Left ventricle myocardium inferior (tissue), 1 donor: Measurements from ENCODE around the gene MAPKAPK2. TPM values are rescaled to one million over a fixed set of nuclear protein-coding genes. Genes with fewer than 3 reads are reported as not detected.

Experiments used
- DNase-seq: peaks from one replicate; pipeline ENCODE4 v3.0.0-alpha.2; 2020
- H3K27ac ChIP-seq: fragments of 200-600 bp; replicated peaks from 2 replicates; pipeline ENCODE4 v1.8.0; 2021
- H3K27me3 ChIP-seq: fragments of 200-600 bp; 2 replicates; pipeline ENCODE4 v1.8.0; 2021; ENCODE audit warnings: low read depth
- H3K36me3 ChIP-seq: fragments of 200-600 bp; 2 replicates; pipeline ENCODE4 v1.8.0; 2021
- H3K4me1 ChIP-seq: fragments of 200-600 bp; 2 replicates; pipeline ENCODE4 v1.8.0; 2021
- H3K4me3 ChIP-seq: fragments of 200-600 bp; 2 replicates; pipeline ENCODE4 v1.8.0; 2021; ENCODE audit warnings: mild to moderate bottlenecking, moderate library complexity
- H3K9me3 ChIP-seq: fragments of 200-600 bp; replicated peaks from 2 replicates; pipeline ENCODE4 v1.8.0; 2021
- CTCF ChIP-seq: fragments of 200-600 bp; IDR thresholded peaks from 2 replicates; pipeline ENCODE4 v1.8.0; 2021; ENCODE audit warnings: antibody characterized with exemption, mild to moderate bottlenecking, borderline replicate concordance
- intact Hi-C: fragments of 100-400 bp; cut with micrococcal nuclease; formaldehyde crosslinking; loops from one replicate; pipeline ENCODE4 v1.11.0; 2022
- total RNA-seq: library from RNA; stranded (reverse); fragmentation: NEBNext Ultra II Directional; extraction: Animal tissue kit (Norgen Biotek cat#: 25700); gene quantifications from one replicate; pipeline ENCODE4 v1.2.1, GENCODE V29; 2021
- donor health status: DM: no; HTN: yes; CAD: no; lungs with severe emphysema.

MAPKAPK2 gene
- total RNA-seq, 1 donor from 2014 or later, result 215 TPM

DNA sequence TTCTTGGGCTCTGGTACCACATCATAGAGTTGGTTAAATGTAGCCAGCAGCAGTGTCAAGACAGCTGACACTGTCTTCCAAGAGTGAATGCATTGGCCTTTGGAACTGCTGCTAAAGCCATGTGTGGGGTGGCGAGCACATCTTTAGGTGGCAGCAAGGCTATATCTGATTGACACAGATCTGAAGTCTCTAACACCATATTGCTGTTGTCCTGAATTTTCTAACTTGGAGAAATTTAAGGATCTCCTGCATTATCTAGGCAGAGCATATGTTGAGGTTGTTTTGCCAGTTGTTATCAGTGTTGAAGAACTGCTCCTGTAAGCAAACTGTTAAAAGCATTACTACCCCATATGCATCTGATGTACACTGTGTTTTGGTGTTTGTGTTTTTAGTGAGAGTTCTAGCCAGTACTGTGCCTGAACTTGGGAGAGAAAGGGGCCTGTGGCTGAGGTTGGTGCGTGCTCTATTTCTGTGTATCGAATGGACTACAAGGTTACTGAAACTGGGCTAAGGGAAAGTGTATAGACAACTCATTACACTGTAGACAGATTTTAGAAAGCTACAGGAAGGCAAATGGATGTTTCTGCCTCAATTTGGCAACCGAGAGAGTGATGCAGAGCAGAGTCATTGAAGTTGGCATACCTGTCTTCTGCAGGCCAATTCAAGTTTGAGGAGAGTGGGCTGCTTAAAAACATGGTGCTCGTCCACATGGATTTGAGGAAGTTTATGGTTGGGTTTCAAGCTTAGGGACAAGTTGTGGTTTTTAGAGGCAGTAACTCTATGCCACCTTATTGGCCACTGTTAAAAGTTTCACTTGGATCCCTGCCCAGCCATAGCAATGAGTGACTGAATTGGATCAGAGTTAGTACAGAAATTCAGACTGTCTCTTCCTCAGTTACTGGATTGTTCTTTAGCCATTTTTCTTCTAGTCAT lies 32.5 kb upstream of the MAPKAPK2 start:
- Histone ChIP-seq H3K4me3 (no peak overlapping the region), H3K27ac (peak overlapping the region; percentile 78), H3K27me3 (no peaks in the 10 kb centered on the region), H3K9me3 (no peaks in the 10 kb centered on the region), H3K4me1 (peaks cover 94% of the 10 kb centered on the region), H3K36me3 (peaks cover 16% of the 10 kb centered on the region)
- DNase-seq, result no peak
- no peak for TF ChIP-seq CTCF
- intact Hi-C loops, result no loop called here

DNA sequence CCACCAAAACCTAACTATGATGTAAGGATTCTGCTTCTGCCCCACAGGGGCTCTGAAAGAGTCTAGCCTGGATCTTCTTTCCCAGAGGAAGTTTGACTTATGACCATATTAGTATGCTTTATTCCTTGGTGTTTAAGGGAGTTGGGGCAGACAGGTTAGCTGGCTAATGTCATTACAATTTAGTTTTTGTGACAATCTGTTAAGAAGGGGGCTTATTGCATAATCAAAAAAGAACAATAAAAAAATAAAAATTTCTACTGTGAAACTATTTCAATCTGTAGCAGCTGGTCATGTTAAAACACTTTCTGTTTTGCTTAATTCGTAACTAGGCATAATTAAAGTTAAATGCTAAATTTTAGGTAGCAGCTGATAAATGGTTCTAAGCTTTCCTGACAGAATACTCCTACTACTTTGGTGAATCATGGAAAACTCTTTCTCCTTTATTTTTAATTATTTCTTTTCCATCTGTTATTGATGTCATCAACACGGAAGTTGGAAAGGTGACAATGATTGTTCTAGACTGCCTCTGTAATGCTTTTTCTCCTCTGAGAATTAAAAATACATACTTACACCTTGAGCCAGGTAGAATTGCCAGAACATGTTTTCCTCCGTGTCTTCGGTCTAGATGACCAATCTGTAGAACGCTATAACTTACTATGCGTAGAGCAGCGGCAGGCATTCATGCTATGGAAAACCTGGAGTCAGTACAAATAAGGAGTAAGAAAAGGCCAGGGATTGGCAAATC lies 30.8 kb upstream of the MAPKAPK2 start:
- Histone ChIP-seq H3K4me3 (no peak overlapping the region), H3K27ac (peak overlapping the region; percentile 78), H3K9me3 (no peaks in the 10 kb centered on the region), H3K27me3 (no peaks in the 10 kb centered on the region), H3K4me1 (peaks cover 99% of the 10 kb centered on the region), H3K36me3 (no peaks in the 10 kb centered on the region)
- intact Hi-C loops, result no loop called here
- no peak for TF ChIP-seq CTCF
- no peak for DNase-seq

- Histone ChIP-seq H3K36me3 (no peaks in the 10 kb centered on the region), H3K4me3 (no peak overlapping the region), H3K27me3 (no peaks in the 10 kb centered on the region), H3K27ac (peak overlapping the region; percentile 78), H3K9me3 (no peaks in the 10 kb centered on the region), H3K4me1 (peaks cover 97% of the 10 kb centered on the region)
- DNase-seq, result no peak
- no peak for TF ChIP-seq CTCF
- intact Hi-C loops, result no loop called here
These were observed 29.9 kb upstream of the MAPKAPK2 start for GRCh38 chr1:206654828-206655227.

DNA sequence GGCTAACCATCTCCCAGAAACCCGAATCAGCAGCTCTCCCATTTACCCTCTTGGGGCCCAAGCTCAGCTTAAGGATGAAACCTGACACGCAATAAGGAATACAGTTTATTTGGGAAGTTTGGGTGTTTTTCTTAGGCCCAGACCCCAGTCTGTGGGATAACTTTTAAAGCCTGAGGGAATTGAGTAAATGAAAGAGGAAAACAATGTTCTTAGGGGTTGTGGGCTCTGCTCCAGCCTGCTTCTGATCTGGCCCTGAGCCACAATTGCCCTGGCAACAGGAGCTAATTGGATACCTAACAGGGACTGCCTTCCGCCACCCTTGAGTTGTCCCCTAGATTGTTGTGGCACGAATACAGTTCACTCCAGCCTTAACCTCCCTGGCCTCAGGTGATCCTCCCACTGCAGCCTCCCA lies 29.2 kb upstream of the MAPKAPK2 start:
- peaks cover 97% of the 10 kb centered on the region for H3K4me1 ChIP-seq
- DNase-seq, result peak; percentile 45
- H3K4me3 ChIP-seq, result no peak overlapping the region
- intact Hi-C loops, result no loop called here
- H3K27ac ChIP-seq, result peak overlapping the region; percentile 78
- no peak for TF ChIP-seq CTCF
- H3K36me3 ChIP-seq, result no peaks in the 10 kb centered on the region
- no peaks in the 10 kb centered on the region for H3K27me3 ChIP-seq
- no peaks in the 10 kb centered on the region for H3K9me3 ChIP-seq

DNA sequence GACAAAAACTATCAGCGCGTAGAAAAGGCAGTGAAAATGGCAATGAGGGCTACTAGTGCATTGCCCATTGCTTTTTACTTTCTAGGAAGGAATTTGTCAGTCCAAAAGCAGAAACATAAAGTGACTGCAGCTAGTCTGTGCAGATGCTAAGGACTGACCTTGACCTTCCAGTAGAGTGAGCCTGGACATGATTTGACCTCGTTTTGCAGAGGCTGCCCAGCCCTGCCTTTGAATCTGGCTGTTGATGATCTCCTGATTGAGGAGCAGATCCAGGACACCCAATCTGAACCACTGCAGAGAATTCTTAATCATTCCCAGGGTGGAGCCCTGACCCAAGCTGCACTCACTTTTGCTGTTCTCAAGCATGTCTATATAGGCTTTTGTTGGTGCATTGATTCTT lies 27.8 kb upstream of the MAPKAPK2 start:
- Histone ChIP-seq H3K36me3 (no peaks in the 10 kb centered on the region), H3K9me3 (no peaks in the 10 kb centered on the region), H3K27me3 (no peaks in the 10 kb centered on the region), H3K4me1 (peaks cover 96% of the 10 kb centered on the region), H3K4me3 (no peak overlapping the region), H3K27ac (peak overlapping the region; percentile 96)
- intact Hi-C loops, result no loop called here
- no peak for TF ChIP-seq CTCF
- no peak for DNase-seq
